Measurements from ENCODE around the gene NCMAP.

- no peak for TF ChIP-seq CTCF (conservative IDR thresholded peaks at IDR 0.05 in 1 of 2, IDR thresholded peaks at IDR 0.05 in 1 of 2; ENCODE audit: low read depth in 1 of 2, low read length in 2 of 2)
- no peak for TF ChIP-seq EZH2 (IDR thresholded peaks at IDR 0.05; ENCODE audit: low read length, missing control alignments)
These were observed 6.7 kb downstream of the NCMAP start for GRCh38 chr1:24562625-24563024.

Data from fibroblast of lung (primary cell).